Central memory CD8-positive, alpha-beta T cell (primary cell): ENCODE results near the gene ZCCHC14.
"Not testable (repeated sequence)": the region's sequence is repeated elsewhere in the genome, so short reads cannot be mapped to it uniquely, and the experiment has no call there.

Experiments used
- ATAC-seq: fragments of 150-1000 bp; cut with Tn5 transposase; replicated peaks from 2 replicates; pipeline ENCODE4 v1.10.0; 2022; ENCODE audit warnings: mild to moderate bottlenecking, moderate FRiP score, moderate number of reproducible peaks; ENCODE audit not compliant: poor library complexity, severe bottlenecking; ENCODE audit errors: extremely low read depth
- DNase-seq, 2 donors: peaks; one replicate each; pipeline ENCODE4 v3.0.0; 2021; ENCODE audit warnings: low spot score in 2 of 2
- H3K27ac Mint-ChIP-seq: one replicate; pipeline ENCODE4 v1.8.0; 2022; ENCODE audit warnings: low read depth, mild to moderate bottlenecking, moderate library complexity, mixed read lengths
- H3K27me3 Mint-ChIP-seq: one replicate; pipeline ENCODE4 v1.8.0; 2022; ENCODE audit warnings: mixed read lengths
- H3K36me3 Mint-ChIP-seq: one replicate; pipeline ENCODE4 v1.8.0; 2022; ENCODE audit warnings: mild to moderate bottlenecking, moderate library complexity, mixed read lengths; ENCODE audit not compliant: insufficient read depth
- H3K4me1 Mint-ChIP-seq: one replicate; pipeline ENCODE4 v1.8.0; 2022; ENCODE audit warnings: mixed read lengths
- H3K4me3 Mint-ChIP-seq: one replicate; pipeline ENCODE4 v1.8.0; 2022; ENCODE audit warnings: mild to moderate bottlenecking, moderate library complexity, mixed read lengths
- H3K9me3 Mint-ChIP-seq: one replicate; pipeline ENCODE4 v1.8.0; 2022; ENCODE audit warnings: mixed read lengths

ZCCHC14 gene

GRCh38 chr16:87498324-87499188 is 5.7 kb upstream of the ZCCHC14 start:
- no peaks in the 10 kb centered on the region for H3K27me3 Mint-ChIP-seq
- DNase-seq = no peak
- H3K9me3 Mint-ChIP-seq = no peaks in the 10 kb centered on the region
- H3K27ac Mint-ChIP-seq = no peak overlapping the region
- H3K4me1 Mint-ChIP-seq = peaks cover 23% of the 10 kb centered on the region
- ATAC-seq = no peak
- H3K4me3 Mint-ChIP-seq = no peak overlapping the region
- peaks cover 2% of the 10 kb centered on the region for H3K36me3 Mint-ChIP-seq

- not testable (repeated sequence) for H3K36me3 Mint-ChIP-seq, H3K4me3 Mint-ChIP-seq, H3K27me3 Mint-ChIP-seq, H3K9me3 Mint-ChIP-seq, DNase-seq, H3K27ac Mint-ChIP-seq, ATAC-seq
- H3K4me1 Mint-ChIP-seq = peaks cover 28% of the 10 kb centered on the region
These were observed 5.0 kb upstream of the ZCCHC14 start for GRCh38 chr16:87497767-87498290.

GRCh38 chr16:87497023-87497766 is 4.4 kb upstream of the ZCCHC14 start:
- not testable (repeated sequence) for H3K36me3 Mint-ChIP-seq, H3K9me3 Mint-ChIP-seq, ATAC-seq, DNase-seq, H3K27me3 Mint-ChIP-seq, H3K4me3 Mint-ChIP-seq
- Mint-ChIP-seq H3K27ac (peak overlapping the region; percentile 81), H3K4me1 (peaks cover 28% of the 10 kb centered on the region)

- peak in 1 of 2 donors; percentile 13 for DNase-seq
- Mint-ChIP-seq H3K9me3 (no peaks in the 10 kb centered on the region), H3K36me3 (peaks cover 7% of the 10 kb centered on the region), H3K4me3 (peak overlapping the region; percentile 54), H3K27ac (peak overlapping the region; percentile 81), H3K4me1 (peaks cover 29% of the 10 kb centered on the region), H3K27me3 (no peaks in the 10 kb centered on the region)
- peak; percentile 3 for ATAC-seq
These were observed 3.6 kb upstream of the ZCCHC14 start for GRCh38 chr16:87496447-87496801.

GRCh38 chr16:87495578-87496446 is 3.0 kb upstream of the ZCCHC14 start:
- no peaks in the 10 kb centered on the region for H3K9me3 Mint-ChIP-seq
- DNase-seq = no peak
- H3K27ac Mint-ChIP-seq = peak overlapping the region; percentile 81
- H3K4me1 Mint-ChIP-seq = peaks cover 35% of the 10 kb centered on the region
- H3K4me3 Mint-ChIP-seq = peak overlapping the region; percentile 54
- no peaks in the 10 kb centered on the region for H3K27me3 Mint-ChIP-seq
- peaks cover 13% of the 10 kb centered on the region for H3K36me3 Mint-ChIP-seq
- no peak for ATAC-seq

- no peaks in the 10 kb centered on the region for H3K9me3 Mint-ChIP-seq
- H3K4me1 Mint-ChIP-seq = peaks cover 54% of the 10 kb centered on the region
- ATAC-seq (no peak), DNase-seq (no peak)
- H3K4me3 Mint-ChIP-seq = peak overlapping the region; percentile 89
- no peaks in the 10 kb centered on the region for H3K27me3 Mint-ChIP-seq
- peak overlapping the region; percentile 86 for H3K27ac Mint-ChIP-seq
- H3K36me3 Mint-ChIP-seq = peaks cover 22% of the 10 kb centered on the region
These were observed 920 bp upstream of the ZCCHC14 start for GRCh38 chr16:87493608-87494280.

GRCh38 chr16:87492291-87492630 is 563 bp downstream of the ZCCHC14 start:
- peaks cover 59% of the 10 kb centered on the region for H3K4me1 Mint-ChIP-seq
- H3K36me3 Mint-ChIP-seq = peaks cover 22% of the 10 kb centered on the region
- DNase-seq = no peak
- H3K9me3 Mint-ChIP-seq = no peaks in the 10 kb centered on the region
- no peaks in the 10 kb centered on the region for H3K27me3 Mint-ChIP-seq
- H3K4me3 Mint-ChIP-seq = peak overlapping the region; percentile 75
- no peak for ATAC-seq
- no peak overlapping the region for H3K27ac Mint-ChIP-seq

GRCh38 chr16:87491522-87492290 is 1.1 kb downstream of the ZCCHC14 start:
- DNase-seq = no peak
- no peaks in the 10 kb centered on the region for H3K27me3 Mint-ChIP-seq

GRCh38 chr16:87490799-87491521 is 1.9 kb downstream of the ZCCHC14 start:
- peak overlapping the region; percentile 75 for H3K4me3 Mint-ChIP-seq
- H3K4me1 Mint-ChIP-seq = peaks cover 58% of the 10 kb centered on the region
- H3K27me3 Mint-ChIP-seq, H3K9me3 Mint-ChIP-seq, ATAC-seq: not testable (repeated sequence)
- DNase-seq = peak in 1 of 2 donors; percentile 14
- peaks cover 22% of the 10 kb centered on the region for H3K36me3 Mint-ChIP-seq
- H3K27ac Mint-ChIP-seq = peak overlapping the region; percentile 60

More at GRCh38 chr16:87491522-87492290, 1.1 kb downstream of the ZCCHC14 start:
- peak overlapping the region; percentile 75 for H3K4me3 Mint-ChIP-seq
- H3K9me3 Mint-ChIP-seq = no peaks in the 10 kb centered on the region
- H3K27ac Mint-ChIP-seq = peak overlapping the region; percentile 60
- no peak for ATAC-seq
- peaks cover 58% of the 10 kb centered on the region for H3K4me1 Mint-ChIP-seq
- peaks cover 22% of the 10 kb centered on the region for H3K36me3 Mint-ChIP-seq

GRCh38 chr16:87490096-87490798 is 2.6 kb downstream of the ZCCHC14 start:
- H3K27me3 Mint-ChIP-seq = no peaks in the 10 kb centered on the region

More at GRCh38 chr16:87490096-87490798, 2.6 kb downstream of the ZCCHC14 start:
- DNase-seq (no peak), ATAC-seq (no peak)
- Mint-ChIP-seq H3K4me1 (peaks cover 58% of the 10 kb centered on the region), H3K36me3 (peaks cover 22% of the 10 kb centered on the region), H3K27ac (peak overlapping the region; percentile 60), H3K9me3 (no peaks in the 10 kb centered on the region), H3K4me3 (peak overlapping the region; percentile 75)
